PC-3 (cell line): ENCODE measurements around the gene SEC31B.

ENCODE experiments used
- EZH2phosphoT487 ChIP-seq: fragments of 300-600 bp; sonication (generic); IDR thresholded peaks from 2 replicates; pipeline ENCODE4 v1.6.1; 2018; ENCODE audit warnings: mild to moderate bottlenecking, antibody characterized with exemption, low read length, borderline replicate concordance
- TF ChIP-seq, protein P1 (sequence below): fragments of 300-600 bp; sonication (generic); conservative IDR thresholded peaks from 2 replicates; pipeline ENCODE4 v1.5.1; 2017; ENCODE audit warnings: antibody characterized with exemption, low read depth, mild to moderate bottlenecking, low read length

DNA sequence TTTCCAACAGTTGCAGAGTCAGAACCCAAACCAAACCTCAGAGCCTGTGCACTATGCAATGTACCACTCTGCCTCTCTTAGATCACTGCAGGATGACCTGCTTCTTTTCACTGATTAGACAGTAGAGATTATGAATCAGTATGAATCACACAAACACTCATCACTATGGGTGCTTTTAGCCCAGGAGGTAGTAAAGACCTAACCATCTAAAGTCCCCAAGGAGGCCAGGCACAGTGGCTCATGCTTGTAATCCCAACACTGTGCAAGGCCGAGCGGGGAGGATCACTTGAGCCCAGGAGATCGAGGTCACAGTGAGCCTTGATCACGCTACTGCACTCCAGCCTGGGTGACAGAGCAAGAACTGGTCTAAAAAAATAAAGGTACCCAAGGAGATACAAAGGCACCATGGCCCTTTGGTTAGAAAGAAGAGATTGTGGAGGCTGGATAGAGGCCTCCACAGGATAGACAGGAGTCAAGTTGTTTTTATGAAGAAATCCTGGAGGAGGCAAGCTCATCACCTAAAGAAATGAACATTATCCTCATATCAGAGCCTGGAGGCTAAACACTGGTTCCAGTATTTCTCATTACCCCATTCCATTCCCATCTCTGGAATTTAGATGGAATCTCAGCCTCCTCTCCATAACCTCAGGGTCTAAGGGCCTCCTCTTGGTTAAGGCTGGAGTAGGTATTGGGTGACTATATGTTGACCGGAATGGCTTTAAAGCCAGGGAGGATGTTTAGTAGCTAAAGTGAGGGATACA lies 12.9 kb downstream of the SEC31B start:
- TF ChIP-seq, protein P1, sequence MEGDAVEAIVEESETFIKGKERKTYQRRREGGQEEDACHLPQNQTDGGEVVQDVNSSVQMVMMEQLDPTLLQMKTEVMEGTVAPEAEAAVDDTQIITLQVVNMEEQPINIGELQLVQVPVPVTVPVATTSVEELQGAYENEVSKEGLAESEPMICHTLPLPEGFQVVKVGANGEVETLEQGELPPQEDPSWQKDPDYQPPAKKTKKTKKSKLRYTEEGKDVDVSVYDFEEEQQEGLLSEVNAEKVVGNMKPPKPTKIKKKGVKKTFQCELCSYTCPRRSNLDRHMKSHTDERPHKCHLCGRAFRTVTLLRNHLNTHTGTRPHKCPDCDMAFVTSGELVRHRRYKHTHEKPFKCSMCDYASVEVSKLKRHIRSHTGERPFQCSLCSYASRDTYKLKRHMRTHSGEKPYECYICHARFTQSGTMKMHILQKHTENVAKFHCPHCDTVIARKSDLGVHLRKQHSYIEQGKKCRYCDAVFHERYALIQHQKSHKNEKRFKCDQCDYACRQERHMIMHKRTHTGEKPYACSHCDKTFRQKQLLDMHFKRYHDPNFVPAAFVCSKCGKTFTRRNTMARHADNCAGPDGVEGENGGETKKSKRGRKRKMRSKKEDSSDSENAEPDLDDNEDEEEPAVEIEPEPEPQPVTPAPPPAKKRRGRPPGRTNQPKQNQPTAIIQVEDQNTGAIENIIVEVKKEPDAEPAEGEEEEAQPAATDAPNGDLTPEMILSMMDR = no peak
- TF ChIP-seq EZH2phosphoT487 = no peak
